NB4 (cell line): Measurements from ENCODE around the gene CPLX1.

ENCODE experiments used
- DNase-seq: peaks from one replicate; pipeline ENCODE4 v3.0.0; 2010; ENCODE audit warnings: low read depth
- H3K4me3 ChIP-seq: one replicate; pipeline ENCODE4 v1.5.1; 2011; ENCODE audit warnings: mild to moderate bottlenecking, low read depth, low read length, moderate library complexity
- CTCF ChIP-seq: IDR thresholded peaks from one replicate; pipeline ENCODE4 v1.5.1; 2012; ENCODE audit warnings: low read depth, low read length
- MAX ChIP-seq: IDR thresholded peaks from 2 replicates; pipeline ENCODE4 v1.6.1; 2011; ENCODE audit warnings: low read depth, low read length
- MYC ChIP-seq: IDR thresholded peaks from 2 replicates; pipeline ENCODE4 v1.6.1; 2011; ENCODE audit warnings: low read depth, low read length
- POLR2A ChIP-seq: IDR thresholded peaks from 2 replicates; pipeline ENCODE4 v1.6.1; 2011; ENCODE audit warnings: mild to moderate bottlenecking; ENCODE audit not compliant: insufficient read length; ENCODE audit errors: extremely low read depth

Gene CPLX1

GRCh38 chr4:801436-802124, 24.3 kb downstream of the CPLX1 start:
- H3K4me3 ChIP-seq: no peak overlapping the region
- DNase-seq: no peak
- TF ChIP-seq MAX (no peak), CTCF (no peak), MYC (no peak), POLR2A (no peak)

- no peak for DNase-seq
- TF ChIP-seq MAX (no peak), POLR2A (no peak), CTCF (no peak), MYC (no peak)
- no peak overlapping the region for H3K4me3 ChIP-seq
Observed at GRCh38 chr4:797066-797465, 28.9 kb downstream of the CPLX1 start.

- no peak for DNase-seq
- no peak overlapping the region for H3K4me3 ChIP-seq
- no peak for TF ChIP-seq MAX
- no peak for TF ChIP-seq CTCF
- TF ChIP-seq POLR2A: no peak
- TF ChIP-seq MYC: no peak
Observed at GRCh38 chr4:796206-796605, 29.7 kb downstream of the CPLX1 start.

- TF ChIP-seq POLR2A: no peak
- no peak for TF ChIP-seq MYC
- TF ChIP-seq MAX: no peak
- no peak for TF ChIP-seq CTCF
- H3K4me3 ChIP-seq: no peak overlapping the region
- DNase-seq: no peak
Observed at GRCh38 chr4:795726-796119, 30.2 kb downstream of the CPLX1 start.

GRCh38 chr4:794900-795725, 30.8 kb downstream of the CPLX1 start:
- no peak for DNase-seq

More at GRCh38 chr4:794900-795725, 30.8 kb downstream of the CPLX1 start:
- TF ChIP-seq POLR2A (no peak), MAX (no peak), CTCF (no peak)
- H3K4me3 ChIP-seq: no peak overlapping the region
